ENCODE data around the gene PBX3. TPM values are rescaled to one million over a fixed set of nuclear protein-coding genes. Genes with fewer than 3 reads are reported as not detected.

Gene PBX3
- total and polyA plus RNA-seq, 9 of the 15 experiments (the other 6 are each of a cell fraction or from before 2014, with no cell fraction given) = 0.14 to 5.8 (median 0.92) TPM

GRCh38 chr9:125906144-125906543 is 159.0 kb downstream of the PBX3 start:
- ChIA-PET POLR2A (no interaction called here), CTCF (ENCODE audit: low intra/inter-chr PET ratio) (no interaction called here)
- no peak overlapping the region for H3K4me2 ChIP-seq (ENCODE audit: insufficient read depth, low read length)
- FAIRE-seq (no peak), ATAC-seq (no peak), DNase-seq (ENCODE audit: extremely low read depth in 1 of 4, low spot score in 3 of 4) (no peak)
- no peak overlapping the region for H3K27ac ChIP-seq (ENCODE audit: extremely low read depth, low read depth, low read length)
- no peak overlapping the region for H2AFZ ChIP-seq (ENCODE audit: low read depth, low read length)
- in situ Hi-C loops (cut with MboI) (loop anchor here (10.0 kb wide), 1 partner anchor 1021 kb away; no protein-coding TSS in a partner anchor), intact Hi-C loops (cut with micrococcal nuclease) (no loop called here)
- H3K9ac ChIP-seq (ENCODE audit: insufficient read depth in 1 of 2, low read depth in 2 of 2, low read length in 2 of 2) = no peak overlapping the region
- H3K9me1 ChIP-seq (ENCODE audit: control insufficient read depth, insufficient read depth, low read length) = no peaks in the 10 kb centered on the region
- H3K79me2 ChIP-seq (ENCODE audit: control insufficient read depth, insufficient read depth, low read length) = no peaks in the 10 kb centered on the region
- no peaks in the 10 kb centered on the region for H3K4me1 ChIP-seq (replicated peaks in 1 of 2; ENCODE audit: control insufficient read depth in 2 of 2, insufficient read depth in 2 of 2, low read length in 2 of 2)
- TF ChIP-seq ZMIZ1 (IDR thresholded peaks at IDR 0.05; ENCODE audit: low read depth in 2 of 2, low read length in 2 of 2) (no peak), ZNF436 (CRISPR knock-in tag; IDR thresholded peaks at IDR 0.05) (no peak), HINFP (tag; conservative IDR thresholded peaks at IDR 0.05; ENCODE audit: low read depth) (no peak), PREB (CRISPR knock-in tag; IDR thresholded peaks at IDR 0.05) (no peak), TSHZ1 (CRISPR knock-in tag; IDR thresholded peaks at IDR 0.05) (no peak), RBM14 (IDR thresholded peaks at IDR 0.05; ENCODE audit: borderline replicate concordance, insufficient read depth, low read depth, low read length) (no peak), POLR3G (IDR thresholded peaks at IDR 0.05; ENCODE audit: extremely low read depth, insufficient read length, insufficient replicate concordance) (no peak), RBM17 (IDR thresholded peaks at IDR 0.05; ENCODE audit: borderline replicate concordance, low read depth, low read length) (no peak), DLX4 (CRISPR knock-in tag; IDR thresholded peaks at IDR 0.05) (no peak), ZNF316 (IDR thresholded peaks at IDR 0.05) (no peak), ELF1 (tag; IDR thresholded peaks at IDR 0.05) (no peak), SMARCE1 (IDR thresholded peaks at IDR 0.05) (no peak)
- H4K20me1 ChIP-seq (replicated peaks; ENCODE audit: control insufficient read depth, insufficient read depth, low read length) = no peaks in the 10 kb centered on the region
- no TSS peak for BruUV-seq (replicated peaks)
- 8% methylated on average over 1 of the region's 1 CpG for WGBS (ENCODE audit: insufficient coverage, low coverage, missing lambda C conversion rate)
- 0 out of 5 replicates have a peak, but pooled peaks cover 0 to 3% of the 10 kb centered on the region in 2 experiments for H3K27me3 ChIP-seq (ENCODE audit: control insufficient read depth in 2 of 2, insufficient read depth in 2 of 2, low read length in 2 of 2)
- H3K36me3 ChIP-seq (ENCODE audit: control insufficient read depth, insufficient read depth, low read length) = no peaks in the 10 kb centered on the region
- H3K4me3 ChIP-seq = no peak overlapping the region
- H3K9me3 ChIP-seq (replicated peaks; ENCODE audit: control insufficient read depth, insufficient read depth, low read depth, low read length) = no peaks in the 10 kb centered on the region
